HG03378 (cell line): ENCODE measurements around the gene CCR3.

Experiments
- ATAC-seq: cut with Tn5 transposase; IDR thresholded peaks from one replicate; pipeline ENCODE4 v1.9.1; 2021; ENCODE audit warnings: mild to moderate bottlenecking, moderate library complexity; ENCODE audit not compliant: unreplicated experiment

CCR3 gene

GRCh38 chr3:46293991-46294833 lies 52.0 kb downstream of the CCR3 start:
- no peak for ATAC-seq

- ATAC-seq, result no peak
Observed at GRCh38 chr3:46296826-46297225, 54.6 kb downstream of the CCR3 start.

GRCh38 chr3:46297658-46298423 lies 55.6 kb downstream of the CCR3 start:
- ATAC-seq, result no peak

GRCh38 chr3:46298871-46299607 lies 56.8 kb downstream of the CCR3 start:
- ATAC-seq, result no peak

- ATAC-seq, result no peak
Observed at GRCh38 chr3:46299608-46300460, 57.6 kb downstream of the CCR3 start.

GRCh38 chr3:46300461-46300789 lies 58.2 kb downstream of the CCR3 start:
- ATAC-seq, result no peak

- ATAC-seq, result no peak
Observed at GRCh38 chr3:46301122-46301835, 59.0 kb downstream of the CCR3 start.

- ATAC-seq, result no peak
Observed at GRCh38 chr3:46303240-46303639, 61.0 kb downstream of the CCR3 start.

- ATAC-seq, result no peak
Observed at GRCh38 chr3:46304739-46305138, 62.5 kb downstream of the CCR3 start.

GRCh38 chr3:46312991-46313390 lies 70.7 kb downstream of the CCR3 start:
- ATAC-seq, result no peak

GRCh38 chr3:46314517-46314916 lies 72.3 kb downstream of the CCR3 start:
- no peak for ATAC-seq

GRCh38 chr3:46316206-46316605 lies 73.9 kb downstream of the CCR3 start:
- ATAC-seq, result no peak
